Measurements from ENCODE around the gene EPHA6. TPM values are rescaled to one million over a fixed set of nuclear protein-coding genes. Genes with fewer than 3 reads are reported as not detected.

The EPHA6 gene
- total RNA-seq, 1 donor from 2014 or later: 1.2 TPM

DNA sequence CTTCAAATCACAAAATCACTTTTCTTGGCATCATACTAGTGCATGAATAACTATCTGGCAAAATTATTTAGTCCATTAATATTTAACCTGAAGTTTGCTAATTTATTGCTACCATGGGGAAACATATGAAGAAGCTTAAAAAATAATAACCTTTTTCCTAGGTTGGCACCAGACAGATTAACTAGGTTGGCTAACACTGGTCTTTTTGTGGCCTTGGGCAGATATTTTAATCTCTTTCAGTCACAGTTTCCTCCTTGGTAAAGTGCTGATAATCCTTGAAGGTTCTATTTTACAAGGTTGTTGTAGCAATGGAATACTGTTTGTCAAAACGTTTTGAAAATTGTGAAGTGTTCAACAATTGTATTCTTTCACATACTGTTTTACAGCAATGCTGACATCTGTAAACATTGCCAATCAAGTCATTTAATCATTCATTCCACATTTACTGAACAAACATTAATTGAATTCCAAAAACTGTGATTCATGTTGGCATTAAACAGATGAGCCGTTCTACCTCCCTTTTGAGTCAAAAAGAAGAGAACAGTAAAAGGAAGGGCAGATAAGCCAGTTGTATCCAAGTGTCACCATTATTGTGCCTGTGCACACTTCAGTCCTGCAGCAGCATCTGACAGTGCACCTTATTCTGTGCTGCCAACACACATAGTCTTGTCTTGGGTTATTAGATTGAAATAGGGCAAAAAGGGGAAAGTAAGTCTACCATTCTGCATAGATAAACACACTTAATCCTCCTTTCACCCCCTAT is 21.9 kb downstream of the EPHA6 start:
- intact Hi-C loops (cut with DNase I): no loop called here
- Histone ChIP-seq H3K9me3 (no peaks in the 10 kb centered on the region), H3K36me3 (no peaks in the 10 kb centered on the region), H3K4me1 (no peaks in the 10 kb centered on the region), H3K4me3 (no peak overlapping the region), H3K27ac (no peak overlapping the region), H3K27me3 (no peaks in the 10 kb centered on the region)
- no peak for DNase-seq (ENCODE audit: extremely low spot score in 2 of 2)
- no peak for TF ChIP-seq POLR2AphosphoS5 (IDR thresholded peaks at IDR 0.05; ENCODE audit: insufficient read depth in 1 of 2, low read depth in 1 of 2)
- no peak for TF ChIP-seq POLR2A (IDR thresholded peaks at IDR 0.05)
- TF ChIP-seq, protein P1, sequence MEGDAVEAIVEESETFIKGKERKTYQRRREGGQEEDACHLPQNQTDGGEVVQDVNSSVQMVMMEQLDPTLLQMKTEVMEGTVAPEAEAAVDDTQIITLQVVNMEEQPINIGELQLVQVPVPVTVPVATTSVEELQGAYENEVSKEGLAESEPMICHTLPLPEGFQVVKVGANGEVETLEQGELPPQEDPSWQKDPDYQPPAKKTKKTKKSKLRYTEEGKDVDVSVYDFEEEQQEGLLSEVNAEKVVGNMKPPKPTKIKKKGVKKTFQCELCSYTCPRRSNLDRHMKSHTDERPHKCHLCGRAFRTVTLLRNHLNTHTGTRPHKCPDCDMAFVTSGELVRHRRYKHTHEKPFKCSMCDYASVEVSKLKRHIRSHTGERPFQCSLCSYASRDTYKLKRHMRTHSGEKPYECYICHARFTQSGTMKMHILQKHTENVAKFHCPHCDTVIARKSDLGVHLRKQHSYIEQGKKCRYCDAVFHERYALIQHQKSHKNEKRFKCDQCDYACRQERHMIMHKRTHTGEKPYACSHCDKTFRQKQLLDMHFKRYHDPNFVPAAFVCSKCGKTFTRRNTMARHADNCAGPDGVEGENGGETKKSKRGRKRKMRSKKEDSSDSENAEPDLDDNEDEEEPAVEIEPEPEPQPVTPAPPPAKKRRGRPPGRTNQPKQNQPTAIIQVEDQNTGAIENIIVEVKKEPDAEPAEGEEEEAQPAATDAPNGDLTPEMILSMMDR (IDR thresholded peaks at IDR 0.05): no peak

DNA sequence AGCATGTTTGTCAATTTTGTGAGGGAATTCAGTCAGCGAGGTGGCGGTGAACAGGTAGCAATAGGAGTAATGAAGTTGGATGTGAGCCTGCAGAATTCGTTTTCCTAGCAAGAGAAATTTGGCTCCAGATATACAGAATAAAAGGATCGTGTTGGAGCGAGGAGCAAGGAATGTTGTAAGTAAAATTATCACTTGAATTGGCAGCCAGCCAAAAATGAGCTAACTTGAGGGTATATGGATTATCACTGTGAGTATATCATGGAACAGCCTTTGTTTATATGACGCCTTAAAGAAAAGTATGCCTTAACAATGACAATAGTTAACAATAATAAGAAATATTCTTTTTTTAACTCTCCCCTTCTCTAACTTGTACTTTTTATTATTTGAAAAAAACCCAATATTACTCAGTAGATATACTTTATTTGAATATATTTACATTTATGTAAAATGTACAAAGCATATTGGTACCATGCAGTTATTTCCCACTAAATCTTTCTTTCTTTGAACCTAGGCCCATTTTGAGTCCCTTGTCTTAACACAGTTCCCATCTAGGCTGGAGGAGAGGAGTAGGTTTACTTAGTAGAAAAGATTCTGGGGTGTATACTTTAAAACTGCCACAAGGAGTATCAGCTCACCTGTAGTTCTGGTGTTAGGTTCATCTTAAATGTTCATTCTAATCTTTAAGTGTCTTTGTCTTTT is 29.3 kb downstream of the EPHA6 start:
- no peak overlapping the region for H3K4me3 ChIP-seq
- no peaks in the 10 kb centered on the region for H3K27me3 ChIP-seq
- no peaks in the 10 kb centered on the region for H3K4me1 ChIP-seq
- no peak overlapping the region for H3K27ac ChIP-seq
- TF ChIP-seq POLR2A (IDR thresholded peaks at IDR 0.05): no peak
- no peak for TF ChIP-seq POLR2AphosphoS5 (IDR thresholded peaks at IDR 0.05; ENCODE audit: insufficient read depth in 1 of 2, low read depth in 1 of 2)
- TF ChIP-seq, protein P1 (IDR thresholded peaks at IDR 0.05): no peak
- H3K36me3 ChIP-seq: no peaks in the 10 kb centered on the region
- no peak for DNase-seq (ENCODE audit: extremely low spot score in 2 of 2)
- no peaks in the 10 kb centered on the region for H3K9me3 ChIP-seq
- intact Hi-C loops (cut with DNase I): no loop called here

DNA sequence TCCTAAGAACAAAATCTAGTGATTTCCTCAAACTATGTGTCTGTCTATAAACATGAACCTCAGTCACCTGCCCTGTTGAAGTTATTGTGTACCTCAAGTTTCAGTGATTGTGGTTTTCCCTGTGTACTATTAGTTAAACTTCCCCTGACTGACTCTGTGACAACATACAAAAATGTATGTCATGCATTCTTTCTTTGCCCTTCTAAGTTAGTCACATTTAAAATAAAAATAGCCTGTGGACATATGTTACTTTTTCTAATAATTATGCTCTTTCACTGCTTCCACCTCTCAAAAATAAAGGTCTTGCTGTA is 29.8 kb downstream of the EPHA6 start:
- H3K27ac ChIP-seq: no peak overlapping the region

DNA sequence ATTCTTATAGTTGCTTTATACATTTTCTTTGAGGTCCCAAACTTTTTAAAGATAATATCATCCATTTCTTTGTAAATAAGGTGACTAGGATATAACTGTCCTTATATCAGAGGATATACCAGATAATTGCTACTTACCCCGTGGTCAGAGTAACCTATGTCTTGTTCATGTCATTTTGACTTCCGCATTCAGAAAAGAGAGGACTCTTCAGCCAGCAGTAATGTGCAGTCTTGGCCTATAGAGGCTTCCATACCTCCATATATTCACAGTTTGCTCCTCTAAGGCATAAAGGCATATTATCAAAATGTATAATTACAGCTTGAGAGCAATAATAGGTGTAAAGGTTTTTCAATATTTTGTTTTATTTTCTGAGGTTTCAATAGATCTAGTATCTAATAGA is 38.5 kb downstream of the EPHA6 start:
- Histone ChIP-seq H3K9me3 (no peaks in the 10 kb centered on the region), H3K27me3 (no peaks in the 10 kb centered on the region), H3K4me1 (no peaks in the 10 kb centered on the region), H3K27ac (no peak overlapping the region), H3K36me3 (no peaks in the 10 kb centered on the region), H3K4me3 (no peak overlapping the region)
- DNase-seq (ENCODE audit: extremely low spot score in 2 of 2): no peak
- intact Hi-C loops (cut with DNase I): no loop called here
- TF ChIP-seq, protein P1 (IDR thresholded peaks at IDR 0.05): no peak

More for the DNA sequence above, 29.8 kb downstream of the EPHA6 start:
- Histone ChIP-seq H3K27me3 (no peaks in the 10 kb centered on the region), H3K9me3 (no peaks in the 10 kb centered on the region), H3K4me1 (no peaks in the 10 kb centered on the region), H3K36me3 (no peaks in the 10 kb centered on the region), H3K4me3 (no peak overlapping the region)
- TF ChIP-seq, protein P1 (IDR thresholded peaks at IDR 0.05): no peak
- TF ChIP-seq POLR2A (IDR thresholded peaks at IDR 0.05) (no peak), POLR2AphosphoS5 (IDR thresholded peaks at IDR 0.05; ENCODE audit: insufficient read depth in 1 of 2, low read depth in 1 of 2) (no peak)
- intact Hi-C loops (cut with DNase I): no loop called here
- no peak for DNase-seq (ENCODE audit: extremely low spot score in 2 of 2)

DNA sequence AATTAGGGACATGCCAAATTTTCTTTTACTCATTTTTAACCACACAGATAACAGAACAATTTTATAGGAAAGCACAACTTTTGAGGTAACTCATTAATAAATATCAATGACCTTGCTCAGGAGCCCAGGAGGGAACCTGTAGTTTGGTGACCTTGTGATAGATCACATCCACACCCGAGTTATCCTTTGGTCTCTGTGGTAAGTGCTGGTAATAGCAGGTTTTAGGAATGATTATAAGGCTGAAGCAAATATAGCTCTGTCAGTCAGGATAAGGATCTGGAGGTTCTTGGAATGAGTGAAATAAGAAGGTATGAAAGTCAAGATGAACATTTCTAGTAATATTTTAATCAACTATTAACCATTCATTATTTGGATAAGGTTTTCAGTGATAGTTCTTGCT is 46.5 kb downstream of the EPHA6 start:
- Histone ChIP-seq H3K9me3 (no peaks in the 10 kb centered on the region), H3K27me3 (no peaks in the 10 kb centered on the region), H3K27ac (no peak overlapping the region), H3K4me3 (no peak overlapping the region), H3K4me1 (no peaks in the 10 kb centered on the region), H3K36me3 (no peaks in the 10 kb centered on the region)
- TF ChIP-seq, protein P1 (IDR thresholded peaks at IDR 0.05): no peak
- TF ChIP-seq POLR2A (IDR thresholded peaks at IDR 0.05): no peak
- no peak for TF ChIP-seq POLR2AphosphoS5 (IDR thresholded peaks at IDR 0.05; ENCODE audit: insufficient read depth in 1 of 2, low read depth in 1 of 2)
- intact Hi-C loops (cut with DNase I): no loop called here
- DNase-seq (ENCODE audit: extremely low spot score in 2 of 2): no peak
